HepG2 (cell line): Measurements from ENCODE around the gene ZNF547. TPM values are rescaled to one million over a fixed set of nuclear protein-coding genes. Genes with fewer than 3 reads are reported as not detected.
A peak's percentile ranks its signal among the peaks of the same experiment; 100 is the strongest.

ENCODE experiments used
- ATAC-seq: fragments of 200-7000 bp; cut with Tn5 transposase; 3 replicates; pipeline ENCODE4 v1.9.1; 2020; ENCODE audit warnings: mild to moderate bottlenecking, moderate library complexity
- Bru-seq: library from RNA; stranded (reverse); fragments of 400-500 nt; gene quantifications from one replicate; lab custom pipeline; 2021; lab: Mats Ljungman, UMichigan
- BruChase-seq, 2 experiments: library from RNA; stranded (reverse); fragments of 400-500 nt; gene quantifications; one replicate each; lab custom pipeline; 2021; lab: Mats Ljungman, UMichigan
- BruUV-seq: library from RNA; stranded (reverse); fragments of 400-500 nt; replicated peaks from 2 replicates; lab custom pipeline; 2021; lab: Mats Ljungman, UMichigan
- CTCF ChIA-PET: fragments of 300-600 bp; formaldehyde crosslinking; extraction: SDS; loops from one replicate; lab custom pipeline; 2021; ENCODE audit warnings: low total read pairs, inconsistent platforms, low intra/inter-chr PET ratio; lab: Yijun Ruan, JAX
- POLR2A ChIA-PET: fragments of 350-600 bp; sonication (Branson Sonifier 250); formaldehyde crosslinking; loops from one replicate; lab custom pipeline; 2020; ENCODE audit warnings: antibody characterized with exemption, inconsistent platforms; lab: Yijun Ruan, JAX
- DNase-seq: peaks from one replicate; pipeline ENCODE4 v3.0.0-alpha.2; 2015; ENCODE audit warnings: low spot score
- FAIRE-seq: peaks from 3 replicates; lab custom pipeline; 2011; peaks lifted over from hg19 to GRCh38; lab: Jason Lieb, UNC
- H2AFZ ChIP-seq: one replicate; pipeline ENCODE4 v1.6.1; 2011; ENCODE audit warnings: low read length, inconsistent platforms
- H3K27ac ChIP-seq: fragments of 300-600 bp; 3 replicates; pipeline ENCODE4 v1.8.0; 2011; ENCODE audit warnings: mixed run types, mild to moderate bottlenecking, mixed read lengths, low read length, inconsistent platforms; ENCODE audit not compliant: insufficient read depth; ENCODE audit errors: extremely low read length
- H3K27me3 ChIP-seq, 2 experiments: fragments of 200-600 bp in 1 of 2; 2 replicates in 1 of 2; 3 replicates in 1 of 2; pipeline versions ENCODE4 v1.6.0 to v1.8.0; 2011; ENCODE audit warnings: low read length in 2 of 2, mild to moderate bottlenecking in 2 of 2, moderate library complexity in 2 of 2, inconsistent platforms in 1 of 2; ENCODE audit not compliant: insufficient read depth in 2 of 2, control insufficient read depth in 1 of 2
- H3K36me3 ChIP-seq, 2 experiments: fragments of 200-600 bp in 1 of 2; replicated peaks in 1 of 2; 2 replicates in 1 of 2; 3 replicates in 1 of 2; pipeline versions ENCODE4 v1.5.1 to v1.8.0; 2011; ENCODE audit warnings: low read length in 2 of 2, inconsistent platforms in 1 of 2; ENCODE audit not compliant: insufficient read depth in 2 of 2, control insufficient read depth in 1 of 2
- H3K4me1 ChIP-seq: 2 replicates; pipeline ENCODE4 v1.5.1; 2012; ENCODE audit warnings: low read length, inconsistent platforms; ENCODE audit not compliant: insufficient read depth
- H3K4me2 ChIP-seq: 2 replicates; pipeline ENCODE4 v1.6.0; 2011; ENCODE audit warnings: low read depth, low read length, inconsistent platforms
- H3K4me3 ChIP-seq, 3 experiments: fragments of 200-600 bp in 1 of 3; sonication (generic), shearing (Covaris generic) in 1 of 3; replicated peaks in 1 of 3; 2 replicates each; pipeline ENCODE4 v1.5.1; 2011 to 2016; ENCODE audit warnings: low read length in 3 of 3, inconsistent platforms in 2 of 3, low read depth in 2 of 3, mild to moderate bottlenecking in 2 of 3, control low read depth in 1 of 3, mixed read lengths in 1 of 3; ENCODE audit not compliant: insufficient read depth in 1 of 3
- H3K79me2 ChIP-seq: one replicate; pipeline ENCODE4 v1.6.1; 2011; ENCODE audit warnings: low read length, inconsistent platforms; ENCODE audit not compliant: insufficient read depth
- H3K9ac ChIP-seq: 2 replicates; pipeline ENCODE4 v1.6.0; 2011; ENCODE audit warnings: mild to moderate bottlenecking, low read depth, low read length, inconsistent platforms; ENCODE audit not compliant: insufficient read depth
- H3K9me3 ChIP-seq: 2 replicates; pipeline ENCODE4 v1.5.1; 2012; ENCODE audit warnings: mild to moderate bottlenecking, low read length
- H4K20me1 ChIP-seq: 2 replicates; pipeline ENCODE4 v1.6.0; 2011; ENCODE audit warnings: inconsistent platforms, mild to moderate bottlenecking, low read length, moderate library complexity; ENCODE audit not compliant: insufficient read depth
- CBX2 ChIP-seq, 2 experiments: fragments of 200-600 bp in 1 of 2; sonication (generic); formaldehyde crosslinking in 1 of 2; IDR thresholded peaks; 2 replicates each; pipeline versions ENCODE4 v1.7.0 to v1.8.1; 2018 to 2022; ENCODE audit warnings: low read depth in 2 of 2, low read length in 1 of 2, mild to moderate bottlenecking in 1 of 2, missing genetic modification reagents in 1 of 2
- CHD2 ChIP-seq: IDR thresholded peaks from 2 replicates; pipeline ENCODE4 v1.6.1; 2011; ENCODE audit warnings: low read depth, low read length, improper control_type of control experiment
- EEA1 ChIP-seq: sonication (generic); formaldehyde crosslinking; IDR thresholded peaks from 2 replicates; pipeline ENCODE4 v1.5.1; 2020; ENCODE audit warnings: mild to moderate bottlenecking, missing genetic modification reagents, borderline replicate concordance
- ELF3 ChIP-seq: IDR thresholded peaks from 2 replicates; pipeline ENCODE4 v1.6.1; 2016; ENCODE audit warnings: missing genetic modification reagents, missing compliant biosample characterization
- LRRFIP1 ChIP-seq: sonication (generic); formaldehyde crosslinking; conservative IDR thresholded peaks from 2 replicates; pipeline ENCODE4 v1.4.0; 2020; ENCODE audit warnings: missing genetic modification reagents
- MIXL1 ChIP-seq: IDR thresholded peaks from 2 replicates; pipeline ENCODE4 v1.6.1; 2016
- MLLT10 ChIP-seq: sonication (generic); formaldehyde crosslinking; IDR thresholded peaks from 2 replicates; pipeline ENCODE4 v1.4.0; 2020; ENCODE audit warnings: missing genetic modification reagents
- RFXAP ChIP-seq: sonication (generic); formaldehyde crosslinking; IDR thresholded peaks from 2 replicates; pipeline ENCODE4 v1.4.0; 2020; ENCODE audit warnings: missing genetic modification reagents, borderline replicate concordance
- SYNCRIP ChIP-seq: fragments of 200-400 bp; formaldehyde crosslinking; IDR thresholded peaks from 2 replicates; pipeline ENCODE4 v1.6.1; 2018; ENCODE audit warnings: mild to moderate bottlenecking, low read depth, low read length; ENCODE audit not compliant: insufficient read depth
- U2AF2 ChIP-seq: fragments of 200-400 bp; formaldehyde crosslinking; IDR thresholded peaks from 2 replicates; pipeline ENCODE4 v1.6.1; 2017; ENCODE audit warnings: low read depth, mild to moderate bottlenecking, low read length
- ZBTB44 ChIP-seq: sonication (generic); formaldehyde crosslinking; IDR thresholded peaks from 2 replicates; pipeline ENCODE4 v1.4.0; 2020; ENCODE audit warnings: missing genetic modification reagents
- ZMYM4 ChIP-seq: sonication (generic); formaldehyde crosslinking; IDR thresholded peaks from 2 replicates; pipeline ENCODE4 v1.8.1; 2023; ENCODE audit warnings: mild to moderate bottlenecking, missing genetic modification reagents
- ZNF432 ChIP-seq: sonication (generic); formaldehyde crosslinking; IDR thresholded peaks from 2 replicates; pipeline ENCODE4 v1.5.0; 2020; ENCODE audit warnings: missing genetic modification reagents, mild to moderate bottlenecking, borderline replicate concordance
- ZNF549 ChIP-seq: sonication (generic); formaldehyde crosslinking; IDR thresholded peaks from 2 replicates; pipeline ENCODE4 v1.5.0; 2020; ENCODE audit warnings: missing genetic modification reagents
- ZSCAN20 ChIP-seq: sonication (generic); formaldehyde crosslinking; IDR thresholded peaks from 2 replicates; pipeline ENCODE4 v1.4.0; 2020; ENCODE audit warnings: missing genetic modification reagents, mild to moderate bottlenecking, borderline replicate concordance
- WGBS: methylation state at CpG from one replicate; pipeline ENCODE4 v1.1.6; 2017; ENCODE audit warnings: low lambda C conversion rate; 5-methylcytosine and 5-hydroxymethylcytosine counted together
- in situ Hi-C: cut with HindIII; loops from 2 replicates; pipeline ENCODE4 v1.10.0; 2017; ENCODE audit warnings: low pct_unique_long_range_greater_than_20kb; ENCODE audit not compliant: extremely low pct_ligation_motif_present
- intact Hi-C: fragments of 100-400 bp; cut with micrococcal nuclease; formaldehyde crosslinking; loops from one replicate; pipeline ENCODE4 v1.10.0; 2022; ENCODE audit not compliant: unreplicated experiment
- long read RNA-seq, 2 experiments: library from RNA in 1 of 2; library from polyadenylated mRNA in 1 of 2; stranded (forward) in 1 of 2; unstranded in 1 of 2; transcript quantifications; one replicate each; pipeline ENCODE4 v2.0.0, GENCODE V29; 2019 to 2022
- polyA minus RNA-seq, 3 experiments: library from RNA; depleted of rRNA, polyadenylated mRNA; stranded (reverse); fragments of >200 nt; gene quantifications; 2 replicates each; pipeline ENCODE4 v1.2.3, GENCODE V29; 2011; ENCODE audit warnings: low replicate concordance in 1 of 3
- polyA plus RNA-seq, 8 experiments: library from polyadenylated mRNA; depleted of rRNA in 3 of 8; stranded (reverse) in 7 of 8; unstranded in 1 of 8; fragments of >200 nt; fragmentation: Illumina TruSeq in 4 of 8; extraction: Trizol in 4 of 8; gene quantifications; 2 replicates each; pipeline versions ENCODE4 v1.2.1 to v1.2.3, GENCODE V29; 2011 to 2016; ENCODE audit warnings: low read depth in 4 of 8, missing spikeins in 1 of 8, mixed read lengths in 1 of 8; ENCODE audit not compliant: insufficient read depth in 1 of 8
- total RNA-seq, 5 experiments: library from RNA; depleted of rRNA; stranded (reverse); fragments of >200 nt; fragmentation: Illumina TruSeq; extraction: Trizol; gene quantifications; 2 replicates each; pipeline ENCODE4 v1.2.3, GENCODE V29; 2016; ENCODE audit warnings: low read depth in 1 of 5

Gene ZNF547
- total RNA-seq (2016; rRNA removed; fragmentation: Illumina TruSeq; extraction: Trizol) (2.1 and 2.6 TPM in 2 replicates), polyA plus RNA-seq (2011; rRNA removed) (2.0 and 2.2 TPM in 2 replicates), polyA minus RNA-seq (2011; rRNA and poly(A)+ RNA removed; ENCODE audit: low replicate concordance) (4.5 and 5.7 TPM in 2 replicates), Bru-seq, nascent RNA (percentile 51 among the genes with signal in this experiment), BruChase-seq, experiment 1, labeled RNA remaining after a 6-hour chase (percentile 72 among the genes with signal in this experiment), BruChase-seq, experiment 2, labeled RNA remaining after a 2-hour chase (percentile 69 among the genes with signal in this experiment)
- total RNA-seq (2016; cell fraction: cytosol; rRNA removed; fragmentation: Illumina TruSeq; extraction: Trizol; ENCODE audit: low read depth): 0.40 and 0.44 TPM in 2 replicates
- total RNA-seq (2016; cell fraction: insoluble cytoplasmic fraction; rRNA removed; fragmentation: Illumina TruSeq; extraction: Trizol): 2.2 and 2.6 TPM in 2 replicates
- total RNA-seq (2016; cell fraction: membrane; rRNA removed; fragmentation: Illumina TruSeq; extraction: Trizol): 1.0 TPM in 2 replicates
- total RNA-seq (2016; cell fraction: nucleus; rRNA removed; fragmentation: Illumina TruSeq; extraction: Trizol): 3.1 and 4.6 TPM in 2 replicates
- 0.71 and 1.3 TPM in 2 replicates for polyA plus RNA-seq (2011; cell fraction: cytosol; rRNA removed)
- 3.0 and 5.3 TPM in 2 replicates for polyA plus RNA-seq (2011; cell fraction: nucleus; rRNA removed)
- polyA plus RNA-seq (2012): 2.5 TPM in 2 replicates
- 0.24 and 0.31 TPM in 2 replicates for polyA plus RNA-seq (2016; cell fraction: cytosol; fragmentation: Illumina TruSeq; extraction: Trizol; ENCODE audit: low read depth)
- polyA plus RNA-seq (2016; cell fraction: insoluble cytoplasmic fraction; fragmentation: Illumina TruSeq; extraction: Trizol; ENCODE audit: low read depth): 1.3 and 1.4 TPM in 2 replicates
- polyA plus RNA-seq (2016; cell fraction: membrane; fragmentation: Illumina TruSeq; extraction: Trizol; ENCODE audit: low read depth): 0.37 and 0.50 TPM in 2 replicates
- polyA plus RNA-seq (2016; cell fraction: nucleus; fragmentation: Illumina TruSeq; extraction: Trizol; ENCODE audit: insufficient read depth, low read depth): 4.6 and 5.6 TPM in 2 replicates
- 2.1 and 2.2 TPM in 2 replicates for polyA minus RNA-seq (2011; cell fraction: cytosol; rRNA and poly(A)+ RNA removed)
- 4.8 and 6.3 TPM in 2 replicates for polyA minus RNA-seq (2011; cell fraction: nucleus; rRNA and poly(A)+ RNA removed)
- long read RNA-seq, experiment 1: 0 reads
- long read RNA-seq, experiment 2: 0 reads

GRCh38 chr19:57362997-57363687 is at the start of gene ZNF547, which contains the start of gene TRAPPC2B:
ZNF547 (plus strand) TSS chr19:57363551; CDS start chr19:57368556, 5,005 bp downstream.
TRAPPC2B (plus strand) TSS chr19:57363551; CDS start chr19:57364834, 1,283 bp downstream.
- intact Hi-C loops (loop anchor here (1.0 to 5.0 kb wide), 5 partner anchors 26 to 252 kb away; partner anchors contain the start of genes ZNF134, ZNF460, ZNF543 and ZNF548), in situ Hi-C loops (no loop called here)
- peak; percentile 99 for ATAC-seq
- Histone ChIP-seq H4K20me1 (no peaks in the 10 kb centered on the region; the same call in 1 of the 2 replicates), H2AFZ (peak within 1 kb of the TSS; percentile 92), H3K4me3 (peak within 1 kb of the TSS; percentile 75 to 85 (median 77)), H3K9ac (peak within 1 kb of the TSS; percentile 88), H3K27ac (peak within 1 kb of the TSS; percentile 82), H3K4me1 (peaks cover 13% of the 10 kb centered on the region; the same call in 1 of the 2 replicates), H3K36me3 (peaks cover 0 to 9% of the 10 kb centered on the region in 2 experiments; a peak in 2 of 5 replicates), H3K4me2 (peak within 1 kb of the TSS; percentile 80), H3K79me2 (peaks cover 8% of the 10 kb centered on the region), H3K27me3 (no peaks in the 10 kb centered on the region), H3K9me3 (no peaks in the 10 kb centered on the region)
- FAIRE-seq: peak; percentile 100
- peak; percentile 99 for DNase-seq
- WGBS: 7% methylated on average over 19 of the region's 47 CpGs
- no TSS peak for BruUV-seq
- ChIA-PET CTCF (no interaction called here), POLR2A (interaction anchor here (0.8 to 1.8 kb wide), 5 partner anchors 12 to 87 kb away, joined by 3 to 21 read pairs (median 4); partner anchors contain the start of genes ZNF304, ZNF548 and ZNF749)
- TF ChIP-seq EEA1 (CRISPR knock-in tag) (0 out of 2 replicates have a peak, but pooled peaks have one; percentile 65), RFXAP (peak; percentile 25; the same call in 1 of the 2 replicates), CHD2 (peak; percentile 86), ZNF549 (no peak), LRRFIP1 (CRISPR knock-in tag) (no peak), CBX2 (IDR thresholded peaks at IDR 0.05; ENCODE audit: low read depth, low read length) (no peak), CBX2 (CRISPR knock-in tag; IDR thresholded peaks at IDR 0.05; ENCODE audit: low read depth) (no peak), ZSCAN20 (CRISPR knock-in tag) (no peak), ELF3 (CRISPR knock-in tag) (peak; percentile 88), ZNF432 (CRISPR knock-in tag) (no peak), ZBTB44 (no peak), ZMYM4 (CRISPR knock-in tag) (peak; percentile 94), MIXL1 (CRISPR knock-in tag) (peak; percentile 78), U2AF2 (no peak), SYNCRIP (no peak), MLLT10 (CRISPR knock-in tag) (no peak)
